Epithelial cell of esophagus (primary cell): ENCODE results near the gene DUSP3.
"Not testable (repeated sequence)": the region's sequence is repeated elsewhere in the genome, so short reads cannot be mapped to it uniquely, and the experiment has no call there.

ENCODE experiments used
- DNase-seq: peaks from one replicate; pipeline ENCODE4 v3.0.0; 2010; ENCODE audit warnings: low read depth
- H3K4me3 ChIP-seq: 2 replicates; pipeline ENCODE4 v1.5.1; 2011; ENCODE audit warnings: mild to moderate bottlenecking, low read length, control low read depth
- CTCF ChIP-seq: IDR thresholded peaks from 2 replicates; pipeline ENCODE4 v1.5.1; 2011; ENCODE audit warnings: low read depth, mild to moderate bottlenecking, low read length, control low read depth, inconsistent platforms; ENCODE audit not compliant: insufficient read depth; ENCODE audit errors: missing control alignments

The DUSP3 gene

DNA sequence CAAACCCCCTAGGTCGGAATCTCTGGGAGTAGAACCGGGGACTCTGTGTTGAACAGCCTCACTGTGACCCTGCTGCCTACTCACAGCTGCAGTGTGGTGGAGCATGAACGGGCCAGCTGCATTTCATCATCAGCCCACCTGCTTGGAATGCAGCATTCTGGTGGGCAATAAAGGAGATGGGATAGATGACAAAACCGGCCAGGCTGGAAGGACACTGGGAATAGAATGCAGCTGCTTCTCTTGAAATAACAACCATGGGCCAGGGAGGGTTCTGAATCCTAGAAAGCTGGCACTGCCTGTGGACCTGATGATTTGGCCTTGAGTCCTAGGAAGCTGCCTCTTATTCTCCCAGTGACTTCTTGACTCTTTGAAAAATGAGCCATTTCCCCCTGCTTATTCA lies 25.0 kb upstream of the DUSP3 start:
- TF ChIP-seq CTCF: no peak
- no peak for DNase-seq
- H3K4me3 ChIP-seq: no peak overlapping the region

- no peak for DNase-seq
- no peak overlapping the region for H3K4me3 ChIP-seq
- TF ChIP-seq CTCF: no peak
Measured at GRCh38 chr17:43801844-43802243, 23.1 kb upstream of the DUSP3 start.

GRCh38 chr17:43800736-43801135 lies 22.0 kb upstream of the DUSP3 start:
- TF ChIP-seq CTCF: no peak
- H3K4me3 ChIP-seq: no peak overlapping the region
- DNase-seq: no peak

- TF ChIP-seq CTCF: no peak
- no peak overlapping the region for H3K4me3 ChIP-seq
- DNase-seq: no peak
Measured at GRCh38 chr17:43799047-43799446, 20.3 kb upstream of the DUSP3 start.

DNA sequence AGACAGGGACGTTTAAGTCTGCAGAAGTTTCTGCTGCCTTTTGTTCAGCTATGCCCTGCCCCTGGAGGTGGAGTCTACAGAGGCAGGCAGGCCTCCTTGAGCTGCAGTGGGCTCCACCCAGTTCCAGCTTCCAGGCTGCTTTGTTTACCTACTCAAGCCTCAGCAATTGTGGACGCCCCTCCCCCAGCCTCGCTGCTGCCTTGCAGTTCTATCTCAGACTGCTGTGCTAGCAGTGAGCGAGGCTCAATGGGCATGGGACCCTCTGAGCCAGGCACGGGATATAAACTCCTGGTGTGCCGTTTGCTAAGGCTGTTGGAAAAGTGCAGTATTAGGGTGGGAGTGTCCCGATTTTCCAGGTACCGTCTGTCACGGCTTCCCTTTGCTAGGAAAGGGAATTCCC lies 19.2 kb upstream of the DUSP3 start:
- H3K4me3 ChIP-seq, DNase-seq: not testable (repeated sequence)

GRCh38 chr17:43792668-43793067 lies 13.9 kb upstream of the DUSP3 start:
- H3K4me3 ChIP-seq, DNase-seq: not testable (repeated sequence)

GRCh38 chr17:43791589-43791988 lies 12.8 kb upstream of the DUSP3 start:
- no peak for TF ChIP-seq CTCF
- peak; percentile 78 for DNase-seq
- H3K4me3 ChIP-seq: no peak overlapping the region

DNA sequence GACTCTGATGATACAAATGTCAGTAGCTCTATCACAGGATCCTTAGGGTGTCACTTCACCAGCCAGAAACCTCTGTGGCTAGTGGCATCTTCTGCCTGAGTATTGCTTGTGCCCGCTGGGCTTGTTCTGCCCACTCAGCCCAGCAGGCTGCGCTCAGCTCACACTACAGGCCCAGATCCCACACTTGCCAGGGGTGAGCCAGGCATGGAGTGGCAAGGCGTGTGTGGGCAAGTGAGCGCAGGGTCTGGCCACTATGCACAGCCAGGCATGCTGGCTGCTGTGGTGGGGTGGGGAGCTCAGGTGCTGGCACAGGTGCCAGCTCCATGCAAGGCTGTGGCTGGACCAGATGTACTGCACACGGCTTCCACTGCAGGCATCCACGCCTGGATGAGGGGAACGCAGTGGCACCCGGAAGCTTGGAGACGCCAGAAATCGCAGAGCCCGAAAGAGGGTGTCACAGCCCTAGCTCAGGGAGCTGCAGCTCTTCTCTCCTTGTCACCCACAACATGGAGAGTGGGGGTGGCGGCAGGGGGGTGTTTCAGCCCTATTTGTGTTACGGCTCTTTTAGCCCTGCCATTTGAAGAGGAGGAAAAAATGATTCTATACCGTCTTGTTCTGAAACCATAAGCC lies 11.6 kb upstream of the DUSP3 start:
- H3K4me3 ChIP-seq: no peak overlapping the region
- peak; percentile 55 for TF ChIP-seq CTCF
- DNase-seq: peak; percentile 69
